ENCODE measurements around the gene FOXL3.
"Not testable (repeated sequence)": the region's sequence is repeated elsewhere in the genome, so short reads cannot be mapped to it uniquely, and the experiment has no call there.

Gene FOXL3

DNA sequence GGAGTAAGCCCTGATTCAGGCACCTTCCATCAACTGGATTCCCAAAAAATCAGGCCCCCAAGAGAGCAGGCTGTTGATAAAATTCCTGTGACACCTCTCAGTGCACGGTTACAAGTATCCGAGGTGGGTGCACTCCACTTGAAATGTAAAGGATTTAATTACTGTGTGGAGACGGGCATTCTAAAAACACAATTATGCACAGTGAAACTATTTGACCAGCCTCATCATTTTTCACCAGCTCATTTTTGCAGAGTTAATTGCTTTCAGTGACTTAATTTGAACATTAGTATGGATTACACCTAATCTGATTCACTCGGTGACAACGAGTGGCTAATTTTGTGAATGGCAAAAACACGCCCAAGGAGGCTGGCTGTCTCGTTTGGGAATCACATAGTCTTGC lies 2.3 kb downstream of the FOXL3 start:
- DNase-seq = no peak

DNA sequence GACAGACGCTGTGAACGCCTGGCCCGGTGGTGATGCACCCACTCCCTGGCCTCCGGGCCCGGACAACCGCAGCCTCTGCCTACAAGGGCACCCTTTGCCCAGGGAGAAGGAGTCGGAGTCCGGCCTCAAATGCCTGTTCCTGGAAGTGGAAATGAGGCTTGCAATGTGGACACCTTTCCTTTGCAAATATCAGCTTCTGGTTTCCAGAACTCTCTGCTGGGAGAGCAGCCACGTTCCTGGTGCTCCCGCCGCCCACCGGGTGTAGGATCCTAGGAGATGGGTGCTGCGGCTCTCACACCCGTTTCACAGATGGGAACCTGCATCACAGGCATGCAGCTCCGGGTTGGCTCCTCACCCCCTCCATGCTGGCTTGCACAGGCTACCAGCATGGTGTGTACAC lies 2.9 kb downstream of the FOXL3 start:
- DNase-seq = no peak

DNA sequence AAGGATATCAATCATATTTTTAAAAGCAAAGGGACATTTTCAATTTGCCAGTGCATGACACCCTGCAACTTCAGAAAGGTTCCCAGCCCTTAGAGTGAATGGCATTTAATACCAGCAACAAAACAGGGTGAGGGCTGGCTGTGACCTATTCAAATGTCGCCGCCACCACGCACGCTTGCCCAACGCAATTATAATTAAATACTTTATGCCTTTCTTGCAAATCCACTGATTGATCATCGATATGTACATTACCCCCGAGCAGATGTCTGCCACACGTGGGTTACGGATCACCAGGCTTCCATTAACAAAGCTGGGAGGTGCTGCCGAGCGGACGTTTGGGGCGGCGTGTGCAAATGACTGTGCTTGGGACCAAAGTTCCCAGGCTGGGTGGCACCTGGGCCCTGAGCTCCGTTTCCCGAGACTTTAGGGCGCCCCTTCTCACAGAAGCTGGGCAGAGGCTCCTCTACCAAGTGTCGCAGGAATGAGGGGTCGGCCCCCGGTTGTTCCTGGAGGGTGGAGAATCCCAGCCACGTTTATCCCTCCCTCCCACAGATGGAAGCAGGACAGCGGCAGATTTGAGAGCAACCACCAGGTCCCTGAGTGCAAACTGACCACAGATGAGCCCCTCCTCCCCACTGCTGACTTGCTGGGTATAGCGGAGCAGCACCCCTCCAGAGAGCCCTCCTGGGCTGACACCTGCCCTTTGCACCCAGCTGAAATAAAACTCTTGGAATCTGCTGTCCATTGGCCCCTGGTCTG lies 3.9 kb downstream of the FOXL3 start:
- DNase-seq = no peak

DNA sequence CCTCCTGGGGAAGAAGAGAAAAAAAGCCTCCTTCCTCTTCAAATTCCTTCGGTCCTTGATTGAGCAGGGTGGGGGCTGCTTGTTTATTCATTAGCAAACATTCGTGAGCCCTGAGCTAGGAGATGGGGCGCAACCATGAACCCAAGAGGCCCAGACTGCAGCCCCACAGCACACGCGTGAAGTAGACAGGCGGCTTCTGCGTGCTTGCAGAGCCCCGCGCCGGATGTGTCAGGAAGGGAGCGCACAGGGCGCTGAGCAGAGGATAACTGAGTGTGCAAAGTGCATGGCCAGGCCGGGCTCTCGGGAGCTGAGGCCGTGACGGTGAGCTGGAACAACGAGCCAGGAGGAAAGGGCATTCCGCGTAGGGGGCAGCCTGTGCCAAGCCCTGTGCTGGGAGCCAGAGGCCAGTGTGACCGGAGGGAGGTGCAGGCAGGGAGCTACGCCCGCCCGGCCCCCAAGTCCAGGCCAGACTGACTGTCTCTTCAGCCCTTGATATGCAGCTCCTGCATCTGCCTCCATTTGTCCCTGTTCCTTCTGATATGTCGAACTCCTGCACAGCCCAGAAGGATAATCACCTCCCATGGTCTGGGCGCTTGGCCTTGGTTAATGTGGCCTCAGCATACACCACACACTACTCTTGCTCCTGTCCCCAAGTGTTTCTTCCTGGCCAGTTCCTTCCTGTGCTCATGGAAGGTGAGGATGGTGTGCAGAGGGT lies 4.6 kb downstream of the FOXL3 start:
- DNase-seq = no peak

DNA sequence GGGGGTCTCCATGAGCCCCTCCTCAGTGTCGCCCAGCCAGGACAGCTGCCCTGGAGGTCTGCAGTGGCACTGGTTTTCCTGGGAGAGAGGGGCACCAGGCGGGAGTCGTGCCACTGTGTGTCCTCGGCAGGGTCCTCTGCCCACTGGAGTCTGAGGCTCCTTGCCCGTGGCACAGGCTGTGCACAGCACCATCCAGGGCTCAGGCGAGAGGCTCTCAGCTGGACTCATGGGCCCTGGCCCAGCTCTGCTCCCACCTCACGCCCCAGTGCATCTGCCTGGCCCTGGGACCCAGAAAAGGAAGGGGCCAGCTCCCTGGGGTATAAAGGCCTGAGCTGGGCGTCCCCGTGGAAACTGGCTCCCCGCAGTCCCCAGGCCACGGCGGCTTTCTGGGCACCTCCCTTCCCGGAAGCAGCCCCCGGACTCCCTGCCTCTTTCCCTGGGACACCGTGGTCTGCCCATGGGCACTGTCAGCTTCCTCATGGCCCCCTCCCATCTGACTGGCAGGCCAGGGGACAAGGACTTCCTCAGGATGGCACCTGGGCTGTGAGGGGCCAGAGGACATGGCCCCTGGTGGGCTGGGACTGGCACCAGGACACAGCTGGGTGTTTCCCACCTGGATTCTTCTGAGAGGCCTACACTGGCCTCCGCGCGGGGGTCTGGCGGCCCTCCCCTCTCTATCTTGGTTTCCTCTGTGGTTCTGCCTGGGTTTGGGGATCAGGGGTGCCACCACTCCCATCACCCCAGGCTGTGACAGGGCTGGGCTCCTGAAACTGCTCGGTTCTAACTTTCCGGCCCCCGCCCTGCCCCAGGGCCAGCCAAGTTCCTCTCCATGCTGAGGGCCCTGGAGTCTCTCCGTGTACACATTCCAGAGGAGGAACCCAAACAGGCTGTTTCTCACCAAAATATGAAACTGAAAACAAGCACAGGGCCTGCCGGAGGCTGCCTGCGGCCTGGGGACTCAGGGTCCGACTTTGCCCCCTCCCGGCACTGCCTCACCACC lies 5.5 kb downstream of the FOXL3 start:
- DNase-seq = no peak

DNA sequence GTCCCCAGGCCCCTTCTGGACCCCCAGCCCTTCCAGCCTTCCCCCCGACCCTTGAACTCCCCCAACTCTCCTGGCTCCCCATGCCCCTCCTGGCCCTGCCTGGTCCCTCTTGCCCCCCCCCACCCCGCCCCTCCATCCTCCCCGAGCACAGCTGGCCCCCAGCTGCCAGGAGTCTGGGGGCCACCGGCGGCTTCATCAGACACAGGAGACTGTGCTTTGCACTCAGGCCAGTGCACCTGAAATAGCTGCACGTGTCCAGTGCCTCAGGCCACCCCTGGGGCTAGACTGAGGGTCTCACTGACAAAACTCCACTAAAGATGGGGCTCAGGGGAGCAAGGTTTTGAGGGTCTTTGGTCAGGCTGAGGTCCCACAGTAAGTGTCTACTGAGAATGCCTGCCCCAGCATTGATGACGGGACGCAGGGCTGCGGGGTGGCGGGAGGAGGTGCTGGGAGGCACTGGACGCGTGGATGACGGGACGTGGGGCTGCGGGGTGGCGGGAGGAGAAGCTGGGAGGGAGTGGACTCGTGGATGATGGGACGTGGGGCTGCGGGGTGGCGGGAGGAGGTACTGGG lies 6.5 kb downstream of the FOXL3 start:
- DNase-seq = no peak

DNA sequence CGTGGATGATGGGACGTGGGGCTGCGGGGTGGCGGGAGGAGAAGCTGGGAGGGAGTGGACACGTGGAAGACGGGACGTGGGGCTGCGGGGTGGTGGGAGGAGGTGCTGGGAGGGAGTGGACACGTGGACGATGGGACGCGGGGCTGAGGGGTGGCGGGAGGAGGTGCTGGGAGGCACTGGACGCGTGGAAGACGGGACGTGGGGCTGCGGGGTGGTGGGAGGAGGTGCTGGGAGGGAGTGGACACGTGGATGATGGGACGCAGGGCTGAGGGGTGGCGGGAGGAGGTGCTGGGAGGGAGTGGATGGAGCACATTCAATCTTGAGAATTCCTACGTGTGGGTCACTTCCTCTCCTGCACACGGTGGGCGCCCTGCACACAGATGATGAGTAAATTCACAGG lies 7.2 kb downstream of the FOXL3 start:
- not testable (repeated sequence) for DNase-seq

DNA sequence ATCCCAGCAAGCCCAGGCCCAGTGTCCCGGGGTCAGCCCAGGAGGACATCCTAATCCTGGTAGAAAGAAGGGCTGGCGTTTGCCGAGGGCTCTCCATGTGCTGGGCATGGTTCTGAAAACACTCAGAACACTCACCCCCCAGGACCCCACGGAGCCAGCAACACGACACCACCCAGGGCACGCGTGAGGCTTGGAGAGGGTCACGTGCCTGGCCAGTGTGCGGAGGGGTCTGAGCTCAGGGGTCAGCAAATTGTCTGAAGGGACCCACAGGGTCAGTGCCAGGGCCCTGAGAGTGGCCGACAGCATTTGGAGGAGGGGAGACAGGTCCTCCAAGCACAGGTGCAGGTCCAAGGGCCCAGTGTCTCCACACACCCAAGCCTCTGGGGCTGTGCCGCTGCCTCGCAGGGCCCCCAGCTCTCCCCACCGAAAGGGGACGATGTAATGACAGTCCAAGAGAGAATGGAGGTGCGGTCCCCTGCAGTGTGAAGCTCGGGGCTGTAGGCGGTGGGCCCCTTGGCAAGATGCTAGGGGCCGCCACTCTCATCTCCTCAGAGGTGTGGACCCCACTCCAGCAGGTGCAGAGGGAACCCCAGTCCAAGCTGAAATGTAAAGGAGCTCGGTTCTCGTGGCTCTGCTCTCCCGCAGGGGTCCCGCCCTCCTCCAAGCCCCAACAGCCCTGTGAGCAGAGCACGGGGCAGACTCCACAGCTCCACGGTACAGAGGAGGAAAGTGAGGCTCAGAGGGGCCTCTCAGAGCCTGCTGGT lies 7.8 kb downstream of the FOXL3 start:
- no peak for DNase-seq

DNA sequence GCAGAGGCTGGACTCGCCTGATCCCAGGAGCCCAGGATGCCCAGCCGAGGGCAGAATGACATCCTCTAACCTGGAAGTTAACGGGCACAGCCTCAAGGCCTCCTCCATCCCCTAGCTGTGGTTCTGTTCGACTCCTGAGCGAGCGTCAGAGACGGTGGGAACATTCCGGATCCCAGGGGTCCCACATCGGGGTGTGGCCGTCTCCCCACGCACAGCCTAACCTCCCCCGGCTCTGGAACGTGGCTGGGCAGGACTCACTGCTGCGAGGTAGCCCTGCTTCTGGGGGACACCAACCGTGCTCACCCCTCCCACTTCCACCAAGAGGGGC lies 8.4 kb downstream of the FOXL3 start:
- DNase-seq = no peak

DNA sequence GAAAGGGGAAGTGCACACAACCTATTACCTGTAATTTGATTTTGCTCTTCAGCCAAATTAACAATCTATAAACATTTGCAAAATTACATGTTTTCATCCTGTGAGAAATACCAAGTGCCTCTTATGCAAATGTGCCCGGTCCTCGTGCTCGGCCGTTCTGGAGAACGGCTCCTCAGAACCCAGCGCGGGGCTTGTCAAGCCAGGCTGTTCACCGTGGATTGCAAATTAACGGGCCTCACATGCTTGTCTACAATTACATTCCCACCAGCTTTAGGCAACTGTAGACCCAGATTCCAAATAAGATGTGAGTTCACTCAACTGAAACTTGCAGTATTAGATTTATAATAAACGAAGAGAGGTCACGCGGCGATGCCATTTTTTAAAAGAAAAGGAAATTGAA lies 8.8 kb downstream of the FOXL3 start:
- no peak for DNase-seq

DNA sequence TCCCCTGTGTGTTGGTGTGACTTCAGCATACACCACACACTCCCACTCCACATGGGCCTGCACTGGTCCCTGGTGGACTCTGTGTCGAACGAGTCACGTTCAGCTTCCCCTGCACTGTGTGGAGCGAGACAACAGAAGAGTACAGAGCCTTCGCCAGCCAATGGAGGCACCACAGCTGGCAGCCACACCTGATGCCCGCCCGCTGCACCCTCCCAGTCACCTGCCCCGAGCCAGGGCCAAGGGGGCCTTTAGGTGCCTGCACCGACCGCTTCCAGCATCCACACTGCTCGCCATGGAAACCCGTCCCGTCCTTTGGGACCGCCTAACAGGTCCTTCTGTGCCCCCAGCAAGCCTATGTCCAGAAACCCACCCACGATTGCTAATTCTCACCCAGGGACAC lies 9.2 kb downstream of the FOXL3 start:
- no peak for DNase-seq

DNA sequence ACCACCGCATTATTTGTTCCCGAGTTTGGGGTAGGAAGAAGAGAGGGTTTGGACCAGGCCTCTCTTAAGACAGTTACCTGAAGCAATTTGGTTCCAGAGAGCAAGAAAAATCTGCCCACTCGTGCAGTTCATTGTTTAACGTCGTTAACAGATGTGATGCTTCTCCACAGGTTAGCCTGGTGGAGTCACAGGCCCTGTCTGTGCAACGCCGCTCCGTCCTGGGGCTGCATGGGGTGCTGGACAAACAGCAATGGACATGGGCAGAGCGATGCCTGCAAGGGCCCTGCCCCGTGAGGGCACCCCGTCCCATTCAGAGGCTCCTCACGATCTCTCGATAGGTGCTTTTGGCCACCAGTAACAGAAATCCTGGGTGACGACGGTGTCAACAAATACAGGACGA lies 9.7 kb downstream of the FOXL3 start:
- DNase-seq = no peak

DNA sequence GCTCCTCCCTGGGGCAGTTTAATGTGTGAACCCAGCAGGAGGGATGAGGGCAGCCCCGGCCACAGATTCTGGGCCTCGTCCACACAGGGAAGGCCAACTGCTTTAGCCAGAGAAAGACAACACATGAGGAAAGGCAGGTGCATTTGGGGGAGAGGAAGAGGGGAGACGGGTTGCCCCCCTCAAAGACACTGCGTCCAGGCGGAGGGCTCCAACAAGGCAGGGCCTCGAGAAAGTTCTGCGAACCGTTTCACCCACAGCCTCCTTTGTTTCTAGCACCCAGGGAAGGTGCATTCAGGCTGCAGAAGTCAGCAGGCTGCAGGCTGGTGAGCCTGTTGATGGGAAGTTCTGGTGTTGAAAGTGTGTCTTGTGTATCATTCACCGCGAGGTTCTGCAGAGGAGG lies 10.1 kb downstream of the FOXL3 start:
- no peak for DNase-seq

DNA sequence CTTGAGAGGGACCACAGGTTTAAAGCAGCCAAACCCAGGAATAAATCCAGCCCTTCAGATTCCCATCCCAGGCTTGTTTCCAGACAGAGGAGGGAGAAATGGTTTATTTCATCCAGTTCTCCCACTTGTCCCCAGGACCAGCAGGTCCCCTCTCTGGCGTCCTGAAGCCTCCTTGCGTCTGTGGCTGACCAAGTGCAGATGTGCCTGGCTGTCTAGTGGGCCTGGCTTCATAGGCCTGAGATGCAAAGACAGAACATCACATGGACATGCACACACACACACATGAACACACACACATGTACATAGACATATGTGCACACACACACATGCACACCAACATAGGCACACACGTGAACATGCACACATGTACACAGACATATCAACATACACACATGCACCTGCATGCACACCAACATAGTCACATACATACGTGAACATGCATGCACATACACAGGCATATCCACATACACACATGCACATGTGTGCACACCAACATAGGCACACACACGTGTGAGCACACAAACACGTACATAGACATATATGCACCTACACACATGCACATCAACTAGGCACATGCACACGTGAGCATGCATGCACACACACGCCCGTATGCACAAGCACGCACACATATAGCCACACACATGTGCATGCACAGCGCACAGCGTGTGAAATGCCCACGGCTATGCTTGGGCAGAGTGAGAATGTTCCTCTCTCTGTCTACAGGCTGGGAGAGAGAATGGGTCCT lies 10.7 kb downstream of the FOXL3 start:
- no peak for DNase-seq

DNA sequence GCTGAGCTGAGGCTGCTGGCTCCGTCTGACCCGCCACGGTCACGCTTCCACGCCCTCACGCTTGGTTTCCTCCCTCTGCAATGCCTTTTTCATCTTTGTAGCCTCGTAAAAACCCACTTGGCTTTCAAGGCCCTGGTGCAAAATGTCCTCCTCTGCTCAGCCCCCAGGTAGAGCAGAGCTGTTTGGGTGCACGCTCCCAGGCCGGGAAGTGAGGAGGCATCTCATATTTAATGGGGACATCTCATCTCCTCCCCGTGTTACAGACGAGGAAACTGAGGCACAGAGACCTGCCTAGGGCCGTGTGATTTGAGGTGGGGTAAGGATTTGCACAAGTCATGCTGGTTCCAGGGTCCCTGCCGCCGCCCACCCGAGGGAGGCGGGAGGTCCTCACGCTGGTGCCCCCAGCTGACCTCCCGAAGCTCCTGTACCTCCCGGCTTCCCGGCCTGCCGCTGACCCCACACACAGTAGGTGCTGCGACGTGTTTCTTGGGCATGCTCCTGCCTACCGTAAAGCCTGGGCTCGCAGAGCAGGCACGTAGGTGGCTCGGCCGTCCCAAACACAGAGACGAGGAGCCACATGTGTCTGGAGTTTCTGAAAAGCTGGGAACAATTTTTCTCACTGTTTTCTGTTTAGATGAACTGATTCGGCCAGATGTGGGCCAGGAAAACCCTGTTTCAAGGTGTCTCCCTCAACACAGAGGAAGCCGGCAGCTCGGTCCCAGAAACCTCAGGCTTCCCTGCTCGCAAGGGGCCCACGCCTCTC lies 11.5 kb downstream of the FOXL3 start:
- DNase-seq = no peak

DNA sequence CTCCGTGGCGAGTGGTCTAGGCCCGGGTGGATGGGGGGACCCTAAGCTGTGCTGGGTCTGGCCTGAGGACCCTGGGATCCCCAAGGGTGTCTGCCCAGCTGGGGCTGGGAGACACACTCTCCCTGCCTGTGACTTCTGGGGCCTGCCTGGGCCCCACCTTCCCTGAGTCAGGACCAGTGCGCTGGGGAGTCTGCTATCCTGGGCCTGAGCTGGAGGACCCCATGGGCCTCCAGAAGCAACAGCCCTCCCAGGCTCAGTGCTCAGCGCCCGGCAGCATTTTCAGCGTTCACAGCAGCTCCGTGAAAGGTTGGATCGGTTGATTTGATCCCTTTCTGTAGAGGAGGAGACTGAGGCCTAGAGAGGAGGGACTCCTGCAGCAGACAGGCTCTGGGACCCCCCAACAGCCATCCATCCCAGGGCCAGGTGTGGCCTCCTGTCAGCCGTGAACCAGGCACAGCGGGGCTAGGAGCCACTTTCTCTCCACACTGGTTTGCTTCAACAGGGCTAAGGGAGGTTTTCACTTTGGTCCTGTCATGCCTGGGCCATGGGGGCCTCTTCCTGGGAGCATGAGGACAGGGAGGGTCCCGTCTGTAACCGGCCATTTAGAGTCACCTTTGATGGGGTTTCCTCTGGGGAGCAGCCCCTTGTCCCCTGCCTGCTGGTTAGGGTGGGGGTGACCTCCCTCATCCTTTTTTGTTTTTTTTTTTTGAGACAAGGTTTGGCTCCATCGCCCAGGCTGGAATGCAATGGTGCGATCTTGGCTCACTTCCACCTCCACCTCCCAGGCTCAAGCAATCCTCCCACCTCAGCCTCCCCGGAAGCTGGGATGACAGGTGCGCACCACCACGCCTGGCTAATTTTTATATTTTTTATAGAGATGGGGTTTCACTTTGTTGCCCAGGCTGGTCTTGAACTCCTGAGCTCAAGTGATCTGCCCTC lies 12.4 kb downstream of the FOXL3 start:
- DNase-seq = no peak

DNA sequence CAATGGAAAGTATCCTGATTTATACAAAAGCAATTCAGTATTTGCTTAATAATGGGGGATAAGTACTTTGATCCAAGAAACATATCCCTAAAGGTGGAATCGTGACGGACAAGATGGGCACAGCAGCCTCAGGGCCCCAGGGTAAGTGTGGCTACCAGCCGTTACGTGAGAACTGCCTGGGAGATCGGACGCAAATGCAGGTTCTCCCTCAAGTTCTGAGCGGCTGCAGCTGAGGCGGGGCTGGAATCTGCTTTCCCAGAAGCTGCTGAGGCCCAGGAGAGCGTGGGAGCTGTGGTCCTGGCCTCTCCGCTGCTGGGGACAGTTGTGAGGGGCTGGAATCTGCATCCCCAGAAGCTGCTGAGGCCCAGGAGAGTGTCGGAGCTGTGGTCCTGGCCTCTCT lies 13.5 kb downstream of the FOXL3 start:
- no peak for DNase-seq

DNA sequence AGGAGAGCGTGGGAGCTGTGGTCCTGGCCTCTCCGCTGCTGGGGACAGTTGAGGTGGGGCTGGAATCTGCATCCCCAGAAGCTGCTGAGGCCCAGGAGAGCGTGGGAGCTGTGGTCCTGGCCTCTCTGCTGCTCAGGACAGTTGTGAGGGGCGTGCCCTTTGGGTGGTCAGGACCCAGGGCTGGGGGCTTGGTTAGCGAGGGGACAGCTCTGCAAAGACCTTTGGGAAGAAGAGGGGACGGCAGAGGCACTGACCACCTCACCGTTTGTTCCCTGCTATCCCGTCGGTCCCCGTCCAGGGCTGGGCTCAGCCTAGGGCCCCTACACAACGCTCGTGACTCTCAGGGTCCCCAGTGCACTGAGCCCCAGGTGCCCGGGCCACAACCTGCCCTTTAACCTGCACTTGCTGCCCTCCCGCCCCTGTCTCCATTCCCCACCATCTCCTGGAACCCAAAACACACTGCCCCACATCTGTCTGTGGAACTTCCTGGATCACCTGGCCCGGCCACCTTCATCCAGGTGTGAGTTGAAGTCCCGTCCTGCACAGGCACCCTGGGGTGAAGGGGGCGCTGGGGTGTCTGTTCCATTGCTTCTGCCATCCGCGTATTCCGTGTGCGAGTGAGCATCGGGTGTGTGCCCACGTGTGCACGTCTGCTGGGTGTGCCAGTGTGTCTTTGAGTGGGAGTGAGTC lies 14.1 kb downstream of the FOXL3 start:
- DNase-seq = no peak
